A673 (cell line): ENCODE results near the gene FBXL2.

ENCODE experiments used
- EZH2 ChIP-seq: fragments of 200-600 bp; sonication (generic); IDR thresholded peaks from 2 replicates; pipeline ENCODE4 v1.6.1; 2017; ENCODE audit warnings: borderline replicate concordance, low read depth, mild to moderate bottlenecking, mixed read lengths, antibody characterized with exemption, low read length; ENCODE audit not compliant: poor library complexity, severe bottlenecking
- TF ChIP-seq, protein P1 (sequence below): fragments of 300-800, 200-600 bp; sonication (generic); conservative IDR thresholded peaks from 2 replicates; pipeline ENCODE4 v1.5.1; 2017; ENCODE audit warnings: low read depth, mild to moderate bottlenecking, antibody characterized with exemption, low read length, moderate library complexity, mixed read lengths

GRCh38 chr3:33246786-33247185, 30.5 kb upstream of the FBXL2 start:
- TF ChIP-seq, protein P1, sequence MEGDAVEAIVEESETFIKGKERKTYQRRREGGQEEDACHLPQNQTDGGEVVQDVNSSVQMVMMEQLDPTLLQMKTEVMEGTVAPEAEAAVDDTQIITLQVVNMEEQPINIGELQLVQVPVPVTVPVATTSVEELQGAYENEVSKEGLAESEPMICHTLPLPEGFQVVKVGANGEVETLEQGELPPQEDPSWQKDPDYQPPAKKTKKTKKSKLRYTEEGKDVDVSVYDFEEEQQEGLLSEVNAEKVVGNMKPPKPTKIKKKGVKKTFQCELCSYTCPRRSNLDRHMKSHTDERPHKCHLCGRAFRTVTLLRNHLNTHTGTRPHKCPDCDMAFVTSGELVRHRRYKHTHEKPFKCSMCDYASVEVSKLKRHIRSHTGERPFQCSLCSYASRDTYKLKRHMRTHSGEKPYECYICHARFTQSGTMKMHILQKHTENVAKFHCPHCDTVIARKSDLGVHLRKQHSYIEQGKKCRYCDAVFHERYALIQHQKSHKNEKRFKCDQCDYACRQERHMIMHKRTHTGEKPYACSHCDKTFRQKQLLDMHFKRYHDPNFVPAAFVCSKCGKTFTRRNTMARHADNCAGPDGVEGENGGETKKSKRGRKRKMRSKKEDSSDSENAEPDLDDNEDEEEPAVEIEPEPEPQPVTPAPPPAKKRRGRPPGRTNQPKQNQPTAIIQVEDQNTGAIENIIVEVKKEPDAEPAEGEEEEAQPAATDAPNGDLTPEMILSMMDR = no peak
- no peak for TF ChIP-seq EZH2
